ENCODE results near the gene ARHGEF40. TPM values are rescaled to one million over a fixed set of nuclear protein-coding genes. Genes with fewer than 3 reads are reported as not detected.

The ARHGEF40 gene

GRCh38 chr14:21136024-21136423, 65.9 kb downstream of the ARHGEF40 start:
- H3K27me3 ChIP-seq (ENCODE audit: insufficient read depth, poor library complexity, severe bottlenecking): no peaks in the 10 kb centered on the region
- H3K4me3 ChIP-seq (replicated peaks; ENCODE audit: insufficient read depth, low read length): no peak overlapping the region
- TF ChIP-seq CTCF (IDR thresholded peaks at IDR 0.05; ENCODE audit: insufficient read depth, low read length) (peak; percentile 15), GABPA (IDR thresholded peaks at IDR 0.05; ENCODE audit: low read depth) (no peak)
- no peak overlapping the region for H3K27ac ChIP-seq (replicated peaks)
- no peak for DNase-seq (ENCODE audit: low read depth in 1 of 2, low spot score in 1 of 2)

Small RNA genes within 50 kb of the gene (microRNA-seq; reads per million reads assigned to microRNA genes)
- not detected for gene MIR6717

Measured in HL-60 (cell line).